Measurements from ENCODE around the gene NGLY1. TPM values are rescaled to one million over a fixed set of nuclear protein-coding genes. Genes with fewer than 3 reads are reported as not detected.

The NGLY1 gene
- total and polyA plus RNA-seq, 9 of the 15 experiments (the other 6 are each of a cell fraction or from before 2014, with no cell fraction given): 52.2 to 124 (median 87.6) TPM

GRCh38 chr3:25782636-25782937, 656 bp downstream of the NGLY1 start (continued):
- TF ChIP-seq RBM25 (IDR thresholded peaks at IDR 0.05; ENCODE audit: low read depth, low read length, severe bottlenecking) (no peak), LARP7 (IDR thresholded peaks at IDR 0.05) (no peak), TEAD1 (CRISPR knock-in tag; IDR thresholded peaks at IDR 0.05) (no peak), RHOXF2B (CRISPR knock-in tag; conservative IDR thresholded peaks at IDR 0.05) (no peak), SMAD4 (CRISPR knock-in tag; conservative IDR thresholded peaks at IDR 0.05) (no peak), E2F4 (CRISPR knock-in tag; IDR thresholded peaks at IDR 0.05; ENCODE audit: low read depth) (no peak), ZNF277 (CRISPR knock-in tag; IDR thresholded peaks at IDR 0.05; ENCODE audit: borderline replicate concordance) (no peak), ATF1 (CRISPR knock-in tag; IDR thresholded peaks at IDR 0.05) (no peak), ATF1 (tag; IDR thresholded peaks at IDR 0.05) (peak; percentile 48; the same call in 1 of the 2 replicates), CBX5 (IDR thresholded peaks at IDR 0.05; ENCODE audit: borderline replicate concordance, low read depth) (no peak), LCOR (CRISPR knock-in tag; IDR thresholded peaks at IDR 0.05) (no peak), RAD21 (CRISPR knock-in tag; conservative IDR thresholded peaks at IDR 0.05 in 1 of 2, IDR thresholded peaks at IDR 0.05 in 1 of 2) (0 out of 4 replicates have a peak, but pooled peaks of 1 of the 2 experiments have one; percentile 8), PHB2 (IDR thresholded peaks at IDR 0.05; ENCODE audit: low read depth) (no peak), ATF3 (IDR thresholded peaks at IDR 0.05) (no peak), ATF3 (CRISPR knock-in tag; conservative IDR thresholded peaks at IDR 0.05) (no peak), FOXM1 (IDR thresholded peaks at IDR 0.05; ENCODE audit: low read depth) (peak; percentile 21; the same call in 1 of the 2 replicates), FOXM1 (CRISPR knock-in tag; IDR thresholded peaks at IDR 0.05; ENCODE audit: low read depth) (no peak), ZNF584 (CRISPR knock-in tag; IDR thresholded peaks at IDR 0.05; ENCODE audit: low read depth) (no peak), SRSF3 (IDR thresholded peaks at IDR 0.05; ENCODE audit: insufficient read depth, low read length) (no peak), TAL1 (IDR thresholded peaks at IDR 0.05) (no peak), PURB (CRISPR knock-in tag; IDR thresholded peaks at IDR 0.05; ENCODE audit: low read depth) (no peak), POLR3A (IDR thresholded peaks at IDR 0.05; ENCODE audit: borderline replicate concordance, extremely low read depth, insufficient read depth, insufficient read length) (no peak), CREM (IDR thresholded peaks at IDR 0.05; ENCODE audit: low read depth) (peak; percentile 48; the same call in 1 of the 2 replicates), MXD1 (CRISPR knock-in tag; IDR thresholded peaks at IDR 0.05; ENCODE audit: borderline replicate concordance, poor library complexity, severe bottlenecking) (no peak), KAT7 (CRISPR knock-in tag; IDR thresholded peaks at IDR 0.05; ENCODE audit: borderline replicate concordance) (peak; percentile 90; the same call in 1 of the 2 replicates), PHB (CRISPR knock-in tag; IDR thresholded peaks at IDR 0.05) (no peak)
